PC-9 (cell line): ENCODE data around the gene ADARB2. TPM values are rescaled to one million over a fixed set of nuclear protein-coding genes. Genes with fewer than 3 reads are reported as not detected.
A peak's percentile ranks its signal among the peaks of the same experiment; 100 is the strongest.

Experiments
- BruUV-seq: library from RNA; stranded (reverse); fragments of 400-500 nt; replicated peaks from 2 replicates; lab custom pipeline; 2021; lab: Mats Ljungman, UMichigan
- CTCF ChIA-PET: fragments of 300-600 bp; sonication (Branson Sonifier 250); formaldehyde crosslinking; loops from one replicate; lab custom pipeline; 2022; ENCODE audit warnings: antibody characterized with exemption; lab: Charles Lee
- POLR2A ChIA-PET: fragments of 300-600 bp; sonication (Branson Sonifier 250); formaldehyde crosslinking; loops from one replicate; lab custom pipeline; 2022; ENCODE audit warnings: antibody characterized with exemption; ENCODE audit not compliant: unreplicated experiment; lab: Charles Lee
- DNase-seq, 2 experiments: peaks; one replicate each; pipeline versions ENCODE4 v3.0.0 to v3.0.0-alpha.2; 2015 to 2022; ENCODE audit warnings: mixed read lengths in 1 of 2
- H2AFZ ChIP-seq: fragments of 200-600 bp; sonication (generic); 2 replicates; pipeline ENCODE4 v1.8.1; 2017; ENCODE audit warnings: antibody characterized with exemption
- H3F3A ChIP-seq: fragments of 200-600 bp; sonication (generic); 2 replicates; pipeline ENCODE4 v1.8.1; 2017; ENCODE audit warnings: antibody characterized with exemption, mild to moderate bottlenecking, low read depth; ENCODE audit not compliant: insufficient read depth
- H3K27ac ChIP-seq: fragments of 200-600 bp; sonication (generic); 2 replicates; pipeline ENCODE4 v1.6.1; 2016; ENCODE audit warnings: mixed run types
- H3K27me3 ChIP-seq: fragments of 200-600 bp; sonication (generic); 2 replicates; pipeline ENCODE4 v1.6.1; 2016; ENCODE audit warnings: low read depth, mixed run types; ENCODE audit not compliant: insufficient read depth
- H3K36me3 ChIP-seq: fragments of 200-600 bp; sonication (generic); 2 replicates; pipeline ENCODE4 v1.6.1; 2016; ENCODE audit warnings: low read depth, mixed run types
- H3K4me1 ChIP-seq: fragments of 200-600 bp; sonication (generic); replicated peaks from 2 replicates; pipeline ENCODE4 v1.6.1; 2016; ENCODE audit warnings: mixed run types; ENCODE audit not compliant: insufficient read depth
- H3K4me2 ChIP-seq: fragments of 200-600 bp; sonication (generic); 2 replicates; pipeline ENCODE4 v1.6.1; 2017; ENCODE audit warnings: mixed run types
- H3K4me3 ChIP-seq: fragments of 200-600 bp; sonication (generic); 2 replicates; pipeline ENCODE4 v1.6.1; 2016; ENCODE audit warnings: mixed run types
- H3K79me2 ChIP-seq: fragments of 200-600 bp; sonication (generic); 2 replicates; pipeline ENCODE4 v1.6.1; 2017; ENCODE audit warnings: low read depth, mixed run types
- H3K9me2 ChIP-seq: fragments of 200-600 bp; sonication (generic); 2 replicates; pipeline ENCODE4 v1.8.1; 2017; ENCODE audit warnings: mild to moderate bottlenecking; ENCODE audit not compliant: insufficient read depth
- H3K9me3 ChIP-seq: fragments of 200-600 bp; sonication (generic); 2 replicates; pipeline ENCODE4 v1.8.1; 2016; ENCODE audit warnings: low read depth; ENCODE audit not compliant: insufficient read depth
- H4K20me1 ChIP-seq: fragments of 200-600 bp; sonication (generic); 2 replicates; pipeline ENCODE4 v1.8.1; 2017; ENCODE audit not compliant: insufficient read depth
- CTCF ChIP-seq: fragments of 200-600 bp; sonication (generic); conservative IDR thresholded peaks from 2 replicates; pipeline ENCODE4 v1.6.1; 2017; ENCODE audit warnings: mixed run types, antibody characterized with exemption, mild to moderate bottlenecking, moderate library complexity
- EZH2 ChIP-seq: fragments of 200-600 bp; sonication (generic); IDR thresholded peaks from 2 replicates; pipeline ENCODE4 v1.8.0; 2017; ENCODE audit warnings: antibody characterized with exemption, low read depth
- intact Hi-C: fragments of 100-400 bp; cut with micrococcal nuclease; formaldehyde crosslinking; loops from one replicate; pipeline ENCODE4 v1.10.0; 2022; ENCODE audit not compliant: unreplicated experiment
- total RNA-seq: library from RNA; stranded (reverse); gene quantifications from 2 replicates; pipeline ENCODE4 v1.2.3, GENCODE V29; 2021

The ADARB2 gene
- total RNA-seq, 1 experiment from 2014 or later, result not detected

- Histone ChIP-seq H3F3A (no peaks in the 10 kb centered on the region), H4K20me1 (no peaks in the 10 kb centered on the region), H2AFZ (no peak overlapping the region), H3K79me2 (no peaks in the 10 kb centered on the region), H3K4me1 (no peaks in the 10 kb centered on the region), H3K27ac (no peak overlapping the region), H3K36me3 (no peaks in the 10 kb centered on the region), H3K9me2 (no peaks in the 10 kb centered on the region), H3K9me3 (no peaks in the 10 kb centered on the region), H3K27me3 (peaks cover 76% of the 10 kb centered on the region), H3K4me3 (no peak overlapping the region), H3K4me2 (no peak overlapping the region)
- ChIA-PET CTCF (no interaction called here), POLR2A (no interaction called here)
- intact Hi-C loops, result no loop called here
- DNase-seq, result peak in 1 of 2 experiments; percentile 7
- TF ChIP-seq CTCF (no peak), EZH2 (no peak)
- BruUV-seq, result no TSS peak
Measured at GRCh38 chr10:1289591-1289990, 447.7 kb downstream of the ADARB2 start.

GRCh38 chr10:1287971-1288401, 449.3 kb downstream of the ADARB2 start:
- H3F3A ChIP-seq, result no peaks in the 10 kb centered on the region
- no peak overlapping the region for H3K4me3 ChIP-seq
- H3K4me1 ChIP-seq, result no peaks in the 10 kb centered on the region
- H3K36me3 ChIP-seq, result no peaks in the 10 kb centered on the region
- H3K79me2 ChIP-seq, result no peaks in the 10 kb centered on the region
- H4K20me1 ChIP-seq, result no peaks in the 10 kb centered on the region
- H3K27ac ChIP-seq, result no peak overlapping the region
- DNase-seq, result no peak
- H3K27me3 ChIP-seq, result peaks cover 79% of the 10 kb centered on the region
- ChIA-PET CTCF (no interaction called here), POLR2A (no interaction called here)
- no TSS peak for BruUV-seq
- no peaks in the 10 kb centered on the region for H3K9me2 ChIP-seq
- no peak overlapping the region for H2AFZ ChIP-seq
- H3K9me3 ChIP-seq, result no peaks in the 10 kb centered on the region
- intact Hi-C loops, result no loop called here
- no peak for TF ChIP-seq EZH2
- TF ChIP-seq CTCF, result no peak
- H3K4me2 ChIP-seq, result no peak overlapping the region

- ChIA-PET CTCF (no interaction called here), POLR2A (no interaction called here)
- Histone ChIP-seq H3K4me1 (no peaks in the 10 kb centered on the region), H3K4me2 (no peak overlapping the region), H3K79me2 (no peaks in the 10 kb centered on the region), H3K36me3 (no peaks in the 10 kb centered on the region), H2AFZ (no peak overlapping the region), H3K9me2 (no peaks in the 10 kb centered on the region), H3K9me3 (no peaks in the 10 kb centered on the region), H3K4me3 (no peak overlapping the region), H3F3A (no peaks in the 10 kb centered on the region), H4K20me1 (no peaks in the 10 kb centered on the region), H3K27me3 (peaks cover 81% of the 10 kb centered on the region), H3K27ac (no peak overlapping the region)
- TF ChIP-seq EZH2, result no peak
- no peak for TF ChIP-seq CTCF
- no peak for DNase-seq
- no TSS peak for BruUV-seq
- intact Hi-C loops, result no loop called here
Measured at GRCh38 chr10:1287487-1287886, 449.8 kb downstream of the ADARB2 start.
